K562 (cell line): ENCODE measurements around the gene LMOD1.

ENCODE experiments used
- FOXM1 ChIP-seq, 2 experiments: fragments of 450-650 bp in 1 of 2; sonication (generic) in 1 of 2; formaldehyde crosslinking in 1 of 2; IDR thresholded peaks; 2 replicates each; pipeline versions ENCODE4 v1.6.1 to v1.9.0; 2017 to 2022; ENCODE audit warnings: low read depth in 2 of 2, mild to moderate bottlenecking in 2 of 2, missing genetic modification reagents in 1 of 2, moderate library complexity in 1 of 2
- FOXP1 ChIP-seq: sonication (generic); formaldehyde crosslinking; IDR thresholded peaks from 2 replicates; pipeline ENCODE4 v1.8.0; 2022; ENCODE audit warnings: mild to moderate bottlenecking, missing genetic modification reagents
- JUND ChIP-seq, 2 experiments: IDR thresholded peaks; 2 replicates in 1 of 2; 3 replicates in 1 of 2; pipeline ENCODE4 v1.6.1; 2011; ENCODE audit warnings: borderline replicate concordance in 2 of 2, low read depth in 2 of 2, low read length in 2 of 2, improper control_type of control experiment in 1 of 2, missing biosample characterization in 1 of 2, missing genetic modification characterization in 1 of 2, missing genetic modification reagents in 1 of 2
- MAFF ChIP-seq: IDR thresholded peaks from 2 replicates; pipeline ENCODE4 v1.6.1; 2012; ENCODE audit warnings: low read length, improper control_type of control experiment
- POLR2AphosphoS5 ChIP-seq: IDR thresholded peaks from 2 replicates; pipeline ENCODE4 v1.6.1; 2011; ENCODE audit warnings: mild to moderate bottlenecking, low read depth, low read length, moderate library complexity; ENCODE audit not compliant: control insufficient read depth, insufficient read depth
- SAFB2 ChIP-seq: fragments of 200-400 bp; formaldehyde crosslinking; IDR thresholded peaks from 2 replicates; pipeline ENCODE4 v1.6.1; 2018; ENCODE audit warnings: borderline replicate concordance, low read length, low read depth, moderate library complexity; ENCODE audit not compliant: severe bottlenecking
- SIX5 ChIP-seq, 2 experiments: IDR thresholded peaks; 2 replicates each; pipeline ENCODE4 v1.6.1; 2011; ENCODE audit warnings: low read length in 2 of 2, borderline replicate concordance in 1 of 2, low read depth in 1 of 2, mild to moderate bottlenecking in 1 of 2, moderate library complexity in 1 of 2; ENCODE audit not compliant: insufficient read depth in 1 of 2
- SMAD3 ChIP-seq: fragments of 450-650 bp; formaldehyde crosslinking; conservative IDR thresholded peaks from 2 replicates; pipeline ENCODE4 v1.4.0; 2020; ENCODE audit warnings: mild to moderate bottlenecking
- TF ChIP-seq, protein P1 (sequence below), 3 experiments: IDR thresholded peaks in 2 of 3; conservative IDR thresholded peaks in 1 of 3; 2 replicates each; pipeline ENCODE4 v1.5.1; 2011 to 2012; ENCODE audit warnings: low read length in 3 of 3, mild to moderate bottlenecking in 3 of 3, control low read depth in 2 of 3, improper control_type of control experiment in 1 of 3, inconsistent platforms in 1 of 3, low read depth in 1 of 3, mixed read lengths in 1 of 3, moderate library complexity in 1 of 3; ENCODE audit not compliant: insufficient read depth in 2 of 3
- TF ChIP-seq, protein P2 (sequence below): sonication (generic); formaldehyde crosslinking; IDR thresholded peaks from 2 replicates; pipeline ENCODE4 v1.8.0; 2023; ENCODE audit warnings: mild to moderate bottlenecking, missing genetic modification reagents

DNA sequence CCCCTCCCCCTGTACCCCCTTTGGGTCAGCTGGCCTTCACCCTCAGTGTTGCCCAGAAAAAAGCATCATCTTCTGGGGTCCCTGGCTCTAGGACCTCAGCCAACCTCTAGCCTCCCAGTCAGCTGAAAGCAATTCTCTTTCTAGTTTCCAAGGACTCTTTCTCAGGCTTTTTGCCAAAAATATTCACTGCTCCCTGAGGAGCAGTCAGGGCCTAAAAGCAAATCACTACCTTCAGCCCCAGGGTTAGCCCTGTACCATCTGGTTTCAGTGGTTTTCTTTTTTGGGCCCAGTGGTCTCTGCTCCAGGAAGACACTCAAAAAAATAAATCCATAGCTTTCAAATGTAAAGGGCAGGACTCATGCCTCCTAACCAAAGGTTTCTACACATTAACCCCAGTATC is 3.1 kb upstream of the LMOD1 start:
- TF ChIP-seq, protein P1, sequence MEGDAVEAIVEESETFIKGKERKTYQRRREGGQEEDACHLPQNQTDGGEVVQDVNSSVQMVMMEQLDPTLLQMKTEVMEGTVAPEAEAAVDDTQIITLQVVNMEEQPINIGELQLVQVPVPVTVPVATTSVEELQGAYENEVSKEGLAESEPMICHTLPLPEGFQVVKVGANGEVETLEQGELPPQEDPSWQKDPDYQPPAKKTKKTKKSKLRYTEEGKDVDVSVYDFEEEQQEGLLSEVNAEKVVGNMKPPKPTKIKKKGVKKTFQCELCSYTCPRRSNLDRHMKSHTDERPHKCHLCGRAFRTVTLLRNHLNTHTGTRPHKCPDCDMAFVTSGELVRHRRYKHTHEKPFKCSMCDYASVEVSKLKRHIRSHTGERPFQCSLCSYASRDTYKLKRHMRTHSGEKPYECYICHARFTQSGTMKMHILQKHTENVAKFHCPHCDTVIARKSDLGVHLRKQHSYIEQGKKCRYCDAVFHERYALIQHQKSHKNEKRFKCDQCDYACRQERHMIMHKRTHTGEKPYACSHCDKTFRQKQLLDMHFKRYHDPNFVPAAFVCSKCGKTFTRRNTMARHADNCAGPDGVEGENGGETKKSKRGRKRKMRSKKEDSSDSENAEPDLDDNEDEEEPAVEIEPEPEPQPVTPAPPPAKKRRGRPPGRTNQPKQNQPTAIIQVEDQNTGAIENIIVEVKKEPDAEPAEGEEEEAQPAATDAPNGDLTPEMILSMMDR (IDR thresholded peaks at IDR 0.05 in 2 of 3, conservative IDR thresholded peaks at IDR 0.05 in 1 of 3; ENCODE audit: insufficient read depth in 2 of 3, low read depth in 1 of 3, low read length in 3 of 3), result no peak
- TF ChIP-seq SAFB2 (no peak), SMAD3 (no peak), JUND (IDR thresholded peaks at IDR 0.05; ENCODE audit: borderline replicate concordance, low read depth, low read length) (no peak), JUND (tag; IDR thresholded peaks at IDR 0.05; ENCODE audit: borderline replicate concordance, low read depth, low read length) (no peak), FOXP1 (CRISPR knock-in tag) (no peak), MAFF (no peak), FOXM1 (IDR thresholded peaks at IDR 0.05; ENCODE audit: low read depth) (no peak), FOXM1 (CRISPR knock-in tag; IDR thresholded peaks at IDR 0.05; ENCODE audit: low read depth) (no peak), SIX5 (IDR thresholded peaks at IDR 0.05; ENCODE audit: borderline replicate concordance in 1 of 2, insufficient read depth in 1 of 2, low read depth in 1 of 2, low read length in 2 of 2) (no peak), POLR2AphosphoS5 (no peak)
- TF ChIP-seq, protein P2, sequence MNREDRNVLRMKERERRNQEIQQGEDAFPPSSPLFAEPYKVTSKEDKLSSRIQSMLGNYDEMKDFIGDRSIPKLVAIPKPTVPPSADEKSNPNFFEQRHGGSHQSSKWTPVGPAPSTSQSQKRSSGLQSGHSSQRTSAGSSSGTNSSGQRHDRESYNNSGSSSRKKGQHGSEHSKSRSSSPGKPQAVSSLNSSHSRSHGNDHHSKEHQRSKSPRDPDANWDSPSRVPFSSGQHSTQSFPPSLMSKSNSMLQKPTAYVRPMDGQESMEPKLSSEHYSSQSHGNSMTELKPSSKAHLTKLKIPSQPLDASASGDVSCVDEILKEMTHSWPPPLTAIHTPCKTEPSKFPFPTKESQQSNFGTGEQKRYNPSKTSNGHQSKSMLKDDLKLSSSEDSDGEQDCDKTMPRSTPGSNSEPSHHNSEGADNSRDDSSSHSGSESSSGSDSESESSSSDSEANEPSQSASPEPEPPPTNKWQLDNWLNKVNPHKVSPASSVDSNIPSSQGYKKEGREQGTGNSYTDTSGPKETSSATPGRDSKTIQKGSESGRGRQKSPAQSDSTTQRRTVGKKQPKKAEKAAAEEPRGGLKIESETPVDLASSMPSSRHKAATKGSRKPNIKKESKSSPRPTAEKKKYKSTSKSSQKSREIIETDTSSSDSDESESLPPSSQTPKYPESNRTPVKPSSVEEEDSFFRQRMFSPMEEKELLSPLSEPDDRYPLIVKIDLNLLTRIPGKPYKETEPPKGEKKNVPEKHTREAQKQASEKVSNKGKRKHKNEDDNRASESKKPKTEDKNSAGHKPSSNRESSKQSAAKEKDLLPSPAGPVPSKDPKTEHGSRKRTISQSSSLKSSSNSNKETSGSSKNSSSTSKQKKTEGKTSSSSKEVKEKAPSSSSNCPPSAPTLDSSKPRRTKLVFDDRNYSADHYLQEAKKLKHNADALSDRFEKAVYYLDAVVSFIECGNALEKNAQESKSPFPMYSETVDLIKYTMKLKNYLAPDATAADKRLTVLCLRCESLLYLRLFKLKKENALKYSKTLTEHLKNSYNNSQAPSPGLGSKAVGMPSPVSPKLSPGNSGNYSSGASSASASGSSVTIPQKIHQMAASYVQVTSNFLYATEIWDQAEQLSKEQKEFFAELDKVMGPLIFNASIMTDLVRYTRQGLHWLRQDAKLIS, result no peak
